NCI-H128 (cell line): ENCODE measurements around the gene TOLLIP.

Experiments used
- DNase-seq: peaks from one replicate; lab custom pipeline; 2025; ENCODE audit not compliant: unreplicated experiment; lab: John Stamatoyannopoulos, UW

TOLLIP gene

GRCh38 chr11:1234054-1234720 lies 75.2 kb downstream of the TOLLIP start:
- DNase-seq = no peak

DNA sequence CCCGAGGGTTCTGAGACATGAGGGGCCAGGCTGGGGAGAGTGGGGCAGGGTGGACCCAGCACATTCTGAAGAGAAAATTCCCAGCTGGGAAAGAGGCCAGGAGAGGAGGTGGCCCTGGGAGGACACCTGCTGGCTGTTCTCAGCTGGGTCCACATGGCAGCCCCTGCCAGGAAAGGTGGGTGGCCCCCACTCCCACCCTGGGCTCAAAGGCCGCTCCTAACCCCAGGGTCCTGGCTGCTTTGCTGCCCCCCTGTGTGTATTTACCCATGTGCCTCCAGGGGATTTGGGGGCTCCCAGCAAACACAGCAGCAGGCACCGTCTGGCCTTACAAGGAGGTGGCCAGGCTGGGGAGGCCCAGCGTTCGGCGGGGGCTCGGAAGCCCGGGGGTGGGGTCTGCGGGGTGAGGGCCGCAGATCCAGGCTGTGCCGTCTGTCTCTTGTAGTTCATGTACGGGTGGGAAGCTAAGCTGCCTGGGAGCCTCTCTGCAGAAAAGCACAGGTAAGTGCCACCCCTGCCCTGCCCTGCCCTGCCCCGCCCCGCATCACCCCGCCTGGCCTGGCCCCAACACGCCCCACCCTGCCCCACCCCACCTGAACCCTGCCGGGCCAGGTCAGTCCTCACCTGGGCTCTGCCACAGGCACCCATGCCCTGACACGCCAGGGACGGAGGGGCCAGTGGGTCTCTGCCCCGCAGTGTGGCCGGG lies 75.9 kb downstream of the TOLLIP start:
- DNase-seq = no peak

GRCh38 chr11:1232883-1233321 lies 76.5 kb downstream of the TOLLIP start:
- no peak for DNase-seq

DNA sequence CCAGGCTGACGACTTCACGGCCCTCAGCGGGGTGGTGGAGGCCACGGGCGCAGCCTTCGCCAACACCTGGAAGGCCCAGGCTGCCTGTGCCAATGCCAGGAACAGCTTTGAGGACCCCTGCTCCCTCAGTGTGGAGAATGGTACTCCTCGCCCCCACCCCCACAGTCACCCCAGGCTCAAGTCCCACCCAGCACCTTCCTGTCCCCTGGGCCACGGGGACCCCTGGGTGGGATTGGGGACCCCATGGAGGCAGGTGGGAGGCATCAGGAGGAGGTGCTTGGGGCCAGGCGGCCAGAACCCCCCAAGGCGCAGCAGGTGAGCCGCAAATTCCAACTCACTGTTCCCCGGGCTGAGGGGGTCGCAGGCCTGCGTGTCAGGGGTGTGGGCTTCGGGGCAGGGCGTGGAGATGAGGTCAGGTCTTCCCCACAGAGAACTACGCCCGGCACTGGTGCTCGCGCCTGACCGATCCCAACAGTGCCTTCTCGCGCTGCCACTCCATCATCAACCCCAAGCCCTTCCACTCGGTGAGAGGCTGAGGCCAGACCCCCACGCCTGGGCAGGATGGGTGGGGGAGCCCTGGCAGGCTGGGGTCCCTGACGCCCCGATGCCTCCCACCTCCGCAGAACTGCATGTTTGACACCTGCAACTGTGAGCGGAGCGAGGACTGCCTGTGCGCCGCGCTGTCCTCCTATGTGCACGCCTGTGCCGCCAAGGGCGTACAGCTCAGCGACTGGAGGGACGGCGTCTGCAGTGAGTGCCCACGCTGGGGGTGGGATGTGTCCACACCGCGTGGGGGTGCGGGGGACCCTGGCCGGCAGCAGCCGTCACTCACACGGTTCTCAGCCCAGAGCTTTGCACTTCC lies 77.2 kb downstream of the TOLLIP start:
- DNase-seq = no peak

- DNase-seq = no peak
Measured at GRCh38 chr11:1231396-1232020, 77.9 kb downstream of the TOLLIP start.

GRCh38 chr11:1230456-1231395 lies 78.7 kb downstream of the TOLLIP start:
- no peak for DNase-seq

DNA sequence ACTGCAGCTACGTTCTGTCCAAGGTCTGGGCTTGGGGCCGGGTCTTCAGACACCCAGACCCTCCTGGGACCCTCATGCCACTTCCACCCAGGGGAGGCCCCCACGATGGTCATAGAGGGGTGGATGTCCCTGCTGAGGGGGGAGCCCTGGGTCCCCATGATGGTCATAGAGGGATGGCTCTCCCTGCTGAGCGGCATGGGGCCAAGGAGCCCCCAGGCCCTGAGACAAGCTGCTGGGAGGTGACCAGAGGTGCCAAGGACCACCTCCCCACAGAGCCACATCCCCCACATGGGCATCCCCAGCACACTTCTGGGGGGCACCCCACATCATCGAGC lies 79.3 kb downstream of the TOLLIP start:
- DNase-seq = no peak

- DNase-seq = no peak
Measured at GRCh38 chr11:1229471-1230120, 79.8 kb downstream of the TOLLIP start.

- DNase-seq = no peak
Measured at GRCh38 chr11:1228921-1229451, 80.4 kb downstream of the TOLLIP start.

GRCh38 chr11:1228101-1228821 lies 81.2 kb downstream of the TOLLIP start:
- no peak for DNase-seq

GRCh38 chr11:1227551-1228100 lies 81.8 kb downstream of the TOLLIP start:
- no peak for DNase-seq

GRCh38 chr11:1226986-1227550 lies 82.4 kb downstream of the TOLLIP start:
- no peak for DNase-seq

GRCh38 chr11:1226226-1226985 lies 83.0 kb downstream of the TOLLIP start:
- DNase-seq = no peak

GRCh38 chr11:1225386-1226225 lies 83.8 kb downstream of the TOLLIP start:
- DNase-seq = no peak

DNA sequence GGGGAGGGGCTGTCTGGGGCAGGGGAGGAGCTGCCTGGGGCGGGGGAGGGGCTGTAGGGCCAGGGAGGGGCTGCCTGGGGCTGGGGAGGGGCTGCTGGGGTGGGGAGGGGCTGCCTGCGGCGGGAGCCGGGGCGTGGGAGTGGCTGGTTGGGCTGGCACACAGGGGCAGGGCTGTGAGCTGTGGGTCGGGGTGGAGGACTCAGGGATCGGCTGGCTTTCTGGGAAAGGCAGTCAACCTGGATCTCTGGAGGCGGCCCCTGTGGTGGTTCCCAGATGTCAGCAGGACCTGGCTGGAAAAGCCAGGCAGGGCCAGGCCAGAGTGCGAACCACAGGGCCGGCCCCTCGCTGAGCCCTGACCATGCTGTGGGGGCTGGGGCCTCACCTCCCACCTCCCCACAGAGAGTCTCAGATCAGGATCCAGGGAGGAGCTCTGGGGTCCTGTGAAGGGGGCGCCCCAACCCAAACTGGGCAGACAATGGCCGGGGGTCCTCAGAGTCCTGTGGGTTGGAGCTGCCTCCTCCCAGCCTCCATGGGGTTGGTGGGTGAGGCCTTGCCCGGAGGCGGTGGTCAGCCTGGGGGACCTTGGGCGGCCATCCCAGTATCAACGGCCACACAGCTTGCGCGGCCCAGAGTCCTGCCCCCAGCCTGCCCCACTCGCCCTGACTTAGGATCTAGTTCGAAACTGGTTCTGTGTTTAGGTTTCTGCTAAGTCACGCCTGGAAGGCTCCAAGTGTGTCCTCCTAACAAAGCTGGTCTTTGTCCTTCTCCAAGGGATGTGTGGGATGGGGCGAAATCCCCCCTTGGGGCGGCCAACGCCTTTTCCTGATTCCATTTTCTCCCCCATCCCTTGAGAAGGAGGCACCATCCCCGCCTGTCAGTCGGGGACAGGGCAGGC lies 84.7 kb downstream of the TOLLIP start:
- no peak for DNase-seq
